ENCODE results near the gene PSMB11.

Gene PSMB11

DNA sequence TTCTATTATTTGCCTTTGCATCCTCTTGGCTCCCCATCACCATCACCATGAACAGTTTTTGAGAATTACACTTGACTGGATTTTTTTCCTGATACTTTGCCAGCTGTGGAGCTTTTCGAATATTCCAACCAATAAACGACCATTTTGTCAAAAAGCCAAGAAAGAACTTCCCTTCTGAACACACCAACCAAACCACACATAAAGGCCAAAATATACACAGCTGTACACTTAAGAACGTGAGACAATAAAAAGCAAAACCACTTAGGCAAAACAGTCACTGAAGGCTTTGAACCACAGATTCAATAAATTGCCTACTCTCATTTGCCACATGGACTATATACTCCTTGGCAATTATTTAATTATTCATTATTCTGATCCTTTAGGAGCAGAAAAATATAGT, 33.2 kb upstream of the PSMB11 start:
- H3K4me2 ChIP-seq (ENCODE audit: low read depth, low read length, poor library complexity, severe bottlenecking), result peak overlapping the region; percentile 82
- H3K79me2 ChIP-seq (ENCODE audit: insufficient read depth, low read length), result peaks cover 36% of the 10 kb centered on the region
- TF ChIP-seq, protein P1, sequence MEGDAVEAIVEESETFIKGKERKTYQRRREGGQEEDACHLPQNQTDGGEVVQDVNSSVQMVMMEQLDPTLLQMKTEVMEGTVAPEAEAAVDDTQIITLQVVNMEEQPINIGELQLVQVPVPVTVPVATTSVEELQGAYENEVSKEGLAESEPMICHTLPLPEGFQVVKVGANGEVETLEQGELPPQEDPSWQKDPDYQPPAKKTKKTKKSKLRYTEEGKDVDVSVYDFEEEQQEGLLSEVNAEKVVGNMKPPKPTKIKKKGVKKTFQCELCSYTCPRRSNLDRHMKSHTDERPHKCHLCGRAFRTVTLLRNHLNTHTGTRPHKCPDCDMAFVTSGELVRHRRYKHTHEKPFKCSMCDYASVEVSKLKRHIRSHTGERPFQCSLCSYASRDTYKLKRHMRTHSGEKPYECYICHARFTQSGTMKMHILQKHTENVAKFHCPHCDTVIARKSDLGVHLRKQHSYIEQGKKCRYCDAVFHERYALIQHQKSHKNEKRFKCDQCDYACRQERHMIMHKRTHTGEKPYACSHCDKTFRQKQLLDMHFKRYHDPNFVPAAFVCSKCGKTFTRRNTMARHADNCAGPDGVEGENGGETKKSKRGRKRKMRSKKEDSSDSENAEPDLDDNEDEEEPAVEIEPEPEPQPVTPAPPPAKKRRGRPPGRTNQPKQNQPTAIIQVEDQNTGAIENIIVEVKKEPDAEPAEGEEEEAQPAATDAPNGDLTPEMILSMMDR (conservative IDR thresholded peaks at IDR 0.05; ENCODE audit: low read length), result no peak
- TF ChIP-seq EZH2phosphoT487 (IDR thresholded peaks at IDR 0.05; ENCODE audit: borderline replicate concordance), result no peak
- peak overlapping the region; percentile 85 for H3K9ac ChIP-seq (ENCODE audit: low read depth, low read length, poor library complexity, severe bottlenecking)
- H3K9me3 ChIP-seq (ENCODE audit: insufficient read depth, low read depth, low read length), result no peaks in the 10 kb centered on the region
- no peaks in the 10 kb centered on the region for H3K9me2 ChIP-seq (replicated peaks; ENCODE audit: low read depth, low read length)
- H3F3A ChIP-seq (ENCODE audit: low read depth), result peaks cover 7% of the 10 kb centered on the region
- peaks cover 46% of the 10 kb centered on the region for H3K4me1 ChIP-seq (ENCODE audit: insufficient read depth, low read length, poor library complexity, severe bottlenecking)
- no peaks in the 10 kb centered on the region for H4K20me1 ChIP-seq (ENCODE audit: insufficient read depth, low read length, poor library complexity, severe bottlenecking)
- no peaks in the 10 kb centered on the region for H3K27me3 ChIP-seq (ENCODE audit: insufficient read depth, low read length, poor library complexity, severe bottlenecking)
- H3K36me3 ChIP-seq (ENCODE audit: insufficient read depth, low read length), result no peaks in the 10 kb centered on the region
- H2AFZ ChIP-seq (ENCODE audit: low read length), result no peak overlapping the region
- peak overlapping the region; percentile 96 for H3K4me3 ChIP-seq (ENCODE audit: low read length, poor library complexity, severe bottlenecking)

DNA sequence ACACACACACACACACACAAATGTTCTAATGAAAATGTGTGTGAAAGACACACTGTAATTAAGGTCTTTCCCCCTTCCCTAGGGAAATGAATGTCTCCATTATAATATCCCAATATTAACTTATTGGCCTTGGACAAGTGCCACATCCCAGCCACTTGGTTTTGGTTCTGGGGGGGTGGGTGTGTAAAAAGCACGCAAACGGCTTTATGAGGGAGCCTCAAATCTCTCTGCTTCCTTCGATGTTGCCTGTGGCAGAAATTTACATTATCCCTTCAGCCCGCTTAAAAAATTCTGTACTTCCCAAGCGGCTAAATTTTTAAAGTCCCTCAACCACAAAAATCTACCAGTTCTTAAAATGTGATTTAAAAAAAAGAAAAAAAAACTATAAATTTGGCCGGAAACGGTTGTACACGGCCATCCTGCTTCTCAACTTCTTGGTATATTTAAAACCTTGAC, 32.5 kb upstream of the PSMB11 start:
- peaks cover 7% of the 10 kb centered on the region for H3F3A ChIP-seq (ENCODE audit: low read depth)
- peaks cover 36% of the 10 kb centered on the region for H3K79me2 ChIP-seq (ENCODE audit: insufficient read depth, low read length)
- H3K4me1 ChIP-seq (ENCODE audit: insufficient read depth, low read length, poor library complexity, severe bottlenecking), result peaks cover 46% of the 10 kb centered on the region
- no peaks in the 10 kb centered on the region for H3K27me3 ChIP-seq (ENCODE audit: insufficient read depth, low read length, poor library complexity, severe bottlenecking)
- peak overlapping the region; percentile 85 for H3K9ac ChIP-seq (ENCODE audit: low read depth, low read length, poor library complexity, severe bottlenecking)
- no peaks in the 10 kb centered on the region for H3K36me3 ChIP-seq (ENCODE audit: insufficient read depth, low read length)
- peak overlapping the region; percentile 92 for H2AFZ ChIP-seq (ENCODE audit: low read length)
- H3K9me3 ChIP-seq (ENCODE audit: insufficient read depth, low read depth, low read length), result no peaks in the 10 kb centered on the region
- no peaks in the 10 kb centered on the region for H3K9me2 ChIP-seq (replicated peaks; ENCODE audit: low read depth, low read length)
- peak overlapping the region; percentile 82 for H3K4me2 ChIP-seq (ENCODE audit: low read depth, low read length, poor library complexity, severe bottlenecking)
- H3K4me3 ChIP-seq (ENCODE audit: low read length, poor library complexity, severe bottlenecking), result peak overlapping the region; percentile 96
- no peaks in the 10 kb centered on the region for H4K20me1 ChIP-seq (ENCODE audit: insufficient read depth, low read length, poor library complexity, severe bottlenecking)
- TF ChIP-seq EZH2phosphoT487 (IDR thresholded peaks at IDR 0.05; ENCODE audit: borderline replicate concordance), result no peak
- TF ChIP-seq, protein P1 (conservative IDR thresholded peaks at IDR 0.05; ENCODE audit: low read length), result no peak

DNA sequence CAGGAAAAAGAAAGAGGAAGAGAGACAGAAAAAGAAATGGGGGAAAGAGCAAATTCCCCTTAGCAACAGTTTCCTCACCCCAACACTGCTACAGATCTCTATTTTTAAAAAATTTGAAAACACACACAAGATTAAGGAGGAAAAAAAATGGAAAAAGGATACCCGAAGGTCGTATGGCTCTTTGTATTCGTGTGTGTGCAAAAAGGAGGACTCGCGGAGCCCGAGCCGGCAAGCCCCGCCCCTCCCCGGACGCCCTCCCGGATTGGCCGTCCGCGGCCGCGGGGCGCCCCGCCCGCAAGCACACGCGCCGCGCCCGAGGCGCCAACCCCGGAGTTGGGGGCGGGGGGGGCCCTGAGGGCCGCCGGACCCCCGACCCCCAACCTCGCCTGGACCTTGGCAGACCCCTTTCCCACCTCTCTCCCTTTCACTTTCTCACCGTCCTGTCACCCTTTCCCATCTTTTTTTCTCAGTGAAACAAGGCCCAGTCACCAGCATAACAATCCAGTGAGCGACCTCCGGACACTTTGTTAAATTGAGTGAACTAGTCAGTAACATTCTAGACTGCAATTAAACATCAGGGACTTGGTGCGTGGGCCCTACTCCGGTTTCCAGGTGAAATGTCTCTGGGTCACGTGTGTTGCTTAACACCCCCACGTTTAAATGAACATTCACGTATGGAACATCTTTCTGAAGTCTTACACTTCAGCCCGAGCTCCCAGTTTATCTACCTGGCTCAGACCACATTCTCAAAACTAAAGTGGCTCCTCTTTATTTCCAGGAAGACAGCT, 31.9 kb upstream of the PSMB11 start, which contains the start of gene C14orf93:
C14orf93 (minus strand) TSS at position 205 of the 788 bp plus-strand sequence. CDS start 11,120 bp downstream, outside the sequence.
- H3K4me3 ChIP-seq (ENCODE audit: low read length, poor library complexity, severe bottlenecking), result peak within 1 kb of the TSS; percentile 96

More for the DNA sequence above, 31.9 kb upstream of the PSMB11 start, which contains the start of gene C14orf93:
- Histone ChIP-seq H3K4me1 (ENCODE audit: insufficient read depth, low read length, poor library complexity, severe bottlenecking) (peaks cover 42% of the 10 kb centered on the region), H3K27me3 (ENCODE audit: insufficient read depth, low read length, poor library complexity, severe bottlenecking) (no peaks in the 10 kb centered on the region), H3K4me2 (ENCODE audit: low read depth, low read length, poor library complexity, severe bottlenecking) (peak within 1 kb of the TSS; percentile 82), H2AFZ (ENCODE audit: low read length) (peak within 1 kb of the TSS; percentile 92), H3F3A (ENCODE audit: low read depth) (peaks cover 7% of the 10 kb centered on the region), H3K9ac (ENCODE audit: low read depth, low read length, poor library complexity, severe bottlenecking) (peak within 1 kb of the TSS; percentile 85), H3K9me3 (ENCODE audit: insufficient read depth, low read depth, low read length) (no peaks in the 10 kb centered on the region), H4K20me1 (ENCODE audit: insufficient read depth, low read length, poor library complexity, severe bottlenecking) (no peaks in the 10 kb centered on the region), H3K36me3 (ENCODE audit: insufficient read depth, low read length) (no peaks in the 10 kb centered on the region), H3K9me2 (replicated peaks; ENCODE audit: low read depth, low read length) (no peaks in the 10 kb centered on the region), H3K79me2 (ENCODE audit: insufficient read depth, low read length) (peaks cover 36% of the 10 kb centered on the region)
- TF ChIP-seq, protein P1 (conservative IDR thresholded peaks at IDR 0.05; ENCODE audit: low read length), result no peak
- no peak for TF ChIP-seq EZH2phosphoT487 (IDR thresholded peaks at IDR 0.05; ENCODE audit: borderline replicate concordance)
